BJ (cell line): ENCODE results near the gene TAX1BP1. TPM values are rescaled to one million over a fixed set of nuclear protein-coding genes. Genes with fewer than 3 reads are reported as not detected.

Source experiments
- CTCF ChIA-PET: fragments of 350-600 bp; formaldehyde crosslinking; extraction: SDS; loops from one replicate; lab custom pipeline; 2021; ENCODE audit warnings: antibody characterized with exemption, inconsistent platforms; lab: Yijun Ruan, JAX
- POLR2A ChIA-PET: fragments of 300-600 bp; sonication (Branson Sonifier 250); formaldehyde crosslinking; extraction: SDS; loops from one replicate; lab custom pipeline; 2021; ENCODE audit warnings: antibody characterized with exemption; lab: Charles Lee
- DNase-seq: peaks from one replicate; pipeline ENCODE4 v3.0.0-alpha.2; 2011; ENCODE audit warnings: low read depth
- H3K27me3 ChIP-seq: 2 replicates; pipeline ENCODE4 v1.6.0; 2011; ENCODE audit warnings: low read length; ENCODE audit not compliant: control insufficient read depth, insufficient read depth
- H3K36me3 ChIP-seq: 2 replicates; pipeline ENCODE4 v1.5.1; 2011; ENCODE audit warnings: low read length; ENCODE audit not compliant: control insufficient read depth, insufficient read depth
- H3K4me3 ChIP-seq: 2 replicates; pipeline ENCODE4 v1.5.1; 2011; ENCODE audit warnings: low read depth, mild to moderate bottlenecking, control low read depth, low read length
- polyA plus RNA-seq: library from polyadenylated mRNA; depleted of rRNA; stranded (reverse); fragments of >200 nt; gene quantifications from 2 replicates; pipeline ENCODE4 v1.2.3, GENCODE V29; 2011
- TF ChIP-seq, protein P1 (sequence below): IDR thresholded peaks from 2 replicates; pipeline ENCODE4 v1.5.1; 2011; ENCODE audit warnings: low read depth, mild to moderate bottlenecking, control low read depth, inconsistent platforms, low read length, moderate library complexity; ENCODE audit not compliant: insufficient read depth

TAX1BP1 gene
- polyA plus RNA-seq, 1 experiment, result 93.6 TPM

DNA sequence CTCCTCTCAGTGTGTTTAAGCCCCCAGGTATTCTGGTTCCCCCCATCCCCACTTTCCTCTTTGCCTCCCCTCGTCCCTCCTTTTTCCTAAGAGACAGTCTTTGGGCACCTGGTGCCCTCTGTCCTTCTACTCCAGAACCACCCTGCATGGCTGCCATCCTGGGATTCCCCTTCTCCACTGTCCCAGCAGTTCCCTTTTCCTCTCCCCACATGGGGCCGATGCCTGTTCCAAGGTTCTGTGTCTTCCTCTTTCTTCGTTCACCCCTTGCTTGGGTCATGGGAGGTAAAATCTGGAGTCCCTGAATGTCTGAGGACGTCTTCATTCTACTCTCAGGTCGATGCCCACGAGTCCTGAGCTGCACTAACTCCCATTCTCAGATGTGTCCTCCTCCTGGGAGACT is 120.8 kb downstream of the TAX1BP1 start:
- ChIA-PET CTCF (interaction anchor here (0.8 to 1.3 kb wide), 2 partner anchors 19 to 160 kb away, joined by 3 to 4 read pairs; no protein-coding TSS in a partner anchor), POLR2A (no interaction called here)

DNA sequence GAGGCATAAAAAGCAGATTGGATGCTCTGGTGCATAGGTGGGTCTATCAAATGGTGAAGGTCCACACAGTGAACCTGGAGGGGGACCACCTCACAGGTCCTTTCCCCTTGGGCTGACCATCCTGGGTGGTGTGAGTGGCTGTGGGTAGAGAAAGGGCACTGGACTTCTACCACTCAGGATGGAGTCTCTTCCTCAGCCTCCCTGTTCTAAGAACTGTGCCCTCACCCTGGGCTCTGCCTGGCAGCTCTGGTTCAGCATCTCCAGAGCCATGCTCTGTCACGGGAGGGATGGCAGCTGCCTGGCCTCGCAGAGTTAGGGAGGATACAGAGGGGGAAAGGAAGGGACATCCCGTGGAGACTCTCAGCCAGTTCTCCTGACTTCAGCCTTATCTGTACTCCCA is 121.8 kb downstream of the TAX1BP1 start:
- H3K27me3 ChIP-seq, result no peaks in the 10 kb centered on the region
- no peak for DNase-seq
- H3K36me3 ChIP-seq, result peaks cover 2% of the 10 kb centered on the region
- TF ChIP-seq, protein P1, sequence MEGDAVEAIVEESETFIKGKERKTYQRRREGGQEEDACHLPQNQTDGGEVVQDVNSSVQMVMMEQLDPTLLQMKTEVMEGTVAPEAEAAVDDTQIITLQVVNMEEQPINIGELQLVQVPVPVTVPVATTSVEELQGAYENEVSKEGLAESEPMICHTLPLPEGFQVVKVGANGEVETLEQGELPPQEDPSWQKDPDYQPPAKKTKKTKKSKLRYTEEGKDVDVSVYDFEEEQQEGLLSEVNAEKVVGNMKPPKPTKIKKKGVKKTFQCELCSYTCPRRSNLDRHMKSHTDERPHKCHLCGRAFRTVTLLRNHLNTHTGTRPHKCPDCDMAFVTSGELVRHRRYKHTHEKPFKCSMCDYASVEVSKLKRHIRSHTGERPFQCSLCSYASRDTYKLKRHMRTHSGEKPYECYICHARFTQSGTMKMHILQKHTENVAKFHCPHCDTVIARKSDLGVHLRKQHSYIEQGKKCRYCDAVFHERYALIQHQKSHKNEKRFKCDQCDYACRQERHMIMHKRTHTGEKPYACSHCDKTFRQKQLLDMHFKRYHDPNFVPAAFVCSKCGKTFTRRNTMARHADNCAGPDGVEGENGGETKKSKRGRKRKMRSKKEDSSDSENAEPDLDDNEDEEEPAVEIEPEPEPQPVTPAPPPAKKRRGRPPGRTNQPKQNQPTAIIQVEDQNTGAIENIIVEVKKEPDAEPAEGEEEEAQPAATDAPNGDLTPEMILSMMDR, result no peak
- CTCF ChIA-PET, result interaction anchor here (1.3 kb wide), 1 partner anchor 10 kb away, joined by 3 read pairs; no protein-coding TSS in a partner anchor
- POLR2A ChIA-PET, result interaction anchor here (0.7 kb wide), 1 partner anchor 163 kb away, joined by 5 read pairs; no protein-coding TSS in a partner anchor
- no peak overlapping the region for H3K4me3 ChIP-seq

More for the DNA sequence above, 120.8 kb downstream of the TAX1BP1 start:
- DNase-seq, result no peak
- H3K36me3 ChIP-seq, result peaks cover 2% of the 10 kb centered on the region
- H3K4me3 ChIP-seq, result no peak overlapping the region
- TF ChIP-seq, protein P1, result no peak
- H3K27me3 ChIP-seq, result no peaks in the 10 kb centered on the region

DNA sequence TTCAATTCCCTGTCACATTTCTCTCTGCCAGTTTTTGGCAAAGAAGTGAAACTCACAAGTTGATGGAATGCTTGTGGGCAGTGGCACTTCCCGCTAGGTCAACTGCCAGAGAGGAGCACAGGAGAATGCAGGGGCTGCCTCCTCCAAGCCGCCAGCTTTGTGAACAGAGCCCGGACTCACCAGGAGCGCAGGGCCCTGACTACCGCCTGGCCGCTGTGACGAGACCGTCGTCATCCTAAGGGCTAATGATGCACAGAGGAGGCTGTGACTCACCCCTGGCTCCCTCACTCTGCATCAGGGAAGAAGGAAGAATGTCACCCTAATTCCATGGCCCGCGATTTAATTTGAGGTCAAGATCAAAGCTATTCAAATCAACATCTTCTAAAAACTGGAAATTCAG is 123.9 kb downstream of the TAX1BP1 start:
- POLR2A ChIA-PET, result no interaction called here
- no peak for DNase-seq
- TF ChIP-seq, protein P1, result no peak
- H3K4me3 ChIP-seq, result no peak overlapping the region
- CTCF ChIA-PET, result no interaction called here
- H3K27me3 ChIP-seq, result no peaks in the 10 kb centered on the region
- peaks cover 2% of the 10 kb centered on the region for H3K36me3 ChIP-seq

DNA sequence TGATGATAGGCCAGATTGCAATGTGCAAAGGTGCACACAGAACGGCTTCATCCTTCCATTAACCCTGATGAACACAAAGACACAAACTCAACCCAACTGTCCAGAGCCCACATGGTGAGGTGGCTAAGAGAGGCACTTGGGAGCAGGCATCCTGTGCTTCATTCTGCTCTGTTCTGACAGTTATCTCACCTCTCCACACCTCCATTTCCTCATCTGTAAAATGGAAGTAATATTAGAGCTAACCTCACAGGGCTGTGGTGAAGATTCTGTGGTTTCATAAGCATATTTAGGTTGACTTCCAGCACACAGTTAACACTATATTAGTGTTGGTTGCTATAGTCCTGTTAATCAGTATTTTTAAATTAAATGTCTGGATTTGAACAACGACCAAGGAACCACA is 126.3 kb downstream of the TAX1BP1 start:
- H3K4me3 ChIP-seq, result no peak overlapping the region
- H3K27me3 ChIP-seq, result no peaks in the 10 kb centered on the region
- DNase-seq, result no peak
- H3K36me3 ChIP-seq, result peaks cover 2% of the 10 kb centered on the region
- TF ChIP-seq, protein P1, result no peak
- CTCF ChIA-PET, result interaction anchor here (1.3 kb wide), 1 partner anchor 154 kb away, joined by 3 read pairs; no protein-coding TSS in a partner anchor
- POLR2A ChIA-PET, result no interaction called here

DNA sequence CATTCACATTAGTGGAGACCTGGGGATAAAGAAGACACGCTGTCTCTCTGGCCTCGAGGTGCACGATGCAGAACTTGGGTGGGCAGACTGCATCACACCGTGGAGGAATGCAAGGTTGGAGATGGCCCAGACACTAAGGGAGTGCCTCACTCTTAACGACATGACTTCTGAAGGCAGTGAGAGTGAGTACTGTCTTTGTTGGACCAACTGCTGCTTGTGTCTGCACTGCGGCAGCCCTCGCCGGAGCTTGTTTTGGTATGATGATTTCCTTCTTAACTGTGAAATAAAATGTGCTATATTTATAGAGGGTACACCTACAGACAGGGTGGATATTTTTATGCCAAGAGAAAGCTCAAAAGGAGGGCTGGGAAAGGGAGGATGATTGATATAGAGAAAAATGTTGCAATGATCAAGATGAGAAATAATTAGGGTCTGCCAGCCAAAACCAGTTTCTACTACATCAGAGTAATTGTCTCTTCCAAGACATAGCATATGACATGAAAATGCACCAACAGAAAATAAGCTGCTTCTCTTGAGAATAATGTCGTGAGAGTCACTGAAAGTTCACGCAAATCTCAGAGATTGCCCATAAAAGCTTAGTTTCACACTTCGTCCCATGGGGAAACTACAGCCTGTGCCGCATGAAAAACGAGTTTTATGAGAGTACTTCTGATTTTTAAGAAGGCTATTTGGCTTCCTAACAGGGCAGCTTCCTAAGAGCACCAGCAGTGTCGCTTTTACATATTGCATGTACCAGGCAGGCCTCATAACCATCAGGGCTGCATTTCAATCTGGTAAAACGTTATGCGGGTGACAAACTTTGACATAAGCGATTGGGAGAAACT is 127.1 kb downstream of the TAX1BP1 start:
- POLR2A ChIA-PET, result no interaction called here
- H3K4me3 ChIP-seq, result no peak overlapping the region
- peaks cover 2% of the 10 kb centered on the region for H3K36me3 ChIP-seq
- TF ChIP-seq, protein P1, result no peak
- CTCF ChIA-PET, result interaction anchor here (1.3 kb wide), 1 partner anchor 153 kb away, joined by 3 read pairs; no protein-coding TSS in a partner anchor
- no peak for DNase-seq
- H3K27me3 ChIP-seq, result no peaks in the 10 kb centered on the region
